GM23248 (cell line): Measurements from ENCODE around the gene PLA2G2E. TPM values are rescaled to one million over a fixed set of nuclear protein-coding genes. Genes with fewer than 3 reads are reported as not detected.

Source experiments
- DNase-seq: peaks from one replicate; pipeline ENCODE4 v3.0.0-alpha.2; 2015
- H2AFZ ChIP-seq: fragments of 200-600 bp; sonication (generic); 2 replicates; pipeline ENCODE4 v1.6.1; 2016; ENCODE audit warnings: antibody characterized with exemption
- H3F3A ChIP-seq: fragments of 200-600 bp; sonication (generic); 2 replicates; pipeline ENCODE4 v1.6.1; 2016; ENCODE audit warnings: mild to moderate bottlenecking, antibody characterized with exemption, mixed run types; ENCODE audit not compliant: insufficient read depth
- H3K27ac ChIP-seq: fragments of 200-600 bp; sonication (generic); 2 replicates; pipeline ENCODE4 v1.5.1; 2016; ENCODE audit warnings: mild to moderate bottlenecking
- H3K27me3 ChIP-seq: fragments of 200-600 bp; sonication (generic); replicated peaks from 2 replicates; pipeline ENCODE4 v1.6.1; 2016; ENCODE audit warnings: mild to moderate bottlenecking; ENCODE audit not compliant: insufficient read depth
- H3K36me3 ChIP-seq: fragments of 200-600 bp; sonication (generic); 2 replicates; pipeline ENCODE4 v1.6.1; 2016; ENCODE audit warnings: low read depth, mild to moderate bottlenecking
- H3K4me1 ChIP-seq: fragments of 200-600 bp; sonication (generic); 2 replicates; pipeline ENCODE4 v1.6.1; 2016; ENCODE audit warnings: mild to moderate bottlenecking; ENCODE audit not compliant: insufficient read depth
- H3K4me2 ChIP-seq: fragments of 200-600 bp; sonication (generic); one replicate; pipeline ENCODE4 v1.6.1; 2016; ENCODE audit warnings: mild to moderate bottlenecking; ENCODE audit not compliant: unreplicated experiment
- H3K4me3 ChIP-seq: fragments of 200-600 bp; sonication (generic); 2 replicates; pipeline ENCODE4 v1.5.1; 2016; ENCODE audit warnings: mild to moderate bottlenecking
- H3K79me2 ChIP-seq: fragments of 200-600 bp; sonication (generic); 2 replicates; pipeline ENCODE4 v1.6.1; 2016; ENCODE audit warnings: mild to moderate bottlenecking; ENCODE audit not compliant: insufficient read depth
- H3K9ac ChIP-seq: fragments of 200-600 bp; sonication (generic); 2 replicates; pipeline ENCODE4 v1.6.1; 2016; ENCODE audit warnings: mild to moderate bottlenecking
- H3K9me2 ChIP-seq: fragments of 200-600 bp; sonication (generic); 2 replicates; pipeline ENCODE4 v1.6.1; 2016; ENCODE audit warnings: mixed run types, mild to moderate bottlenecking, moderate library complexity; ENCODE audit not compliant: insufficient read depth
- H3K9me3 ChIP-seq: fragments of 200-600 bp; sonication (generic); one replicate; pipeline ENCODE4 v1.6.1; 2017; ENCODE audit warnings: low read depth
- H4K20me1 ChIP-seq: fragments of 200-600 bp; sonication (generic); 2 replicates; pipeline ENCODE4 v1.6.0; 2016; ENCODE audit not compliant: insufficient read depth
- EZH2 ChIP-seq: fragments of 200-600 bp; sonication (generic); IDR thresholded peaks from 2 replicates; pipeline ENCODE4 v1.6.1; 2018; ENCODE audit warnings: antibody characterized with exemption, mild to moderate bottlenecking; ENCODE audit not compliant: insufficient read depth, poor library complexity, severe bottlenecking
- EZH2phosphoT487 ChIP-seq: fragments of 200-600 bp; sonication (generic); IDR thresholded peaks from 2 replicates; pipeline ENCODE4 v1.6.1; 2018; ENCODE audit warnings: antibody characterized with exemption, moderate library complexity, mild to moderate bottlenecking, low read depth; ENCODE audit not compliant: insufficient read depth
- WGBS, 2 experiments: methylation state at CpG; one replicate each; pipeline ENCODE4 v1.1.6; 2015 to 2017; ENCODE audit warnings: low lambda C conversion rate in 2 of 2, low coverage in 1 of 2; ENCODE audit errors: missing lambda C conversion rate in 2 of 2; 5-methylcytosine and 5-hydroxymethylcytosine counted together
- in situ Hi-C: fragments of 300-500 bp; cut with MboI; formaldehyde crosslinking; loops from 2 replicates; pipeline ENCODE4 v1.15.0; 2020
- polyA plus RNA-seq: library from polyadenylated mRNA; unstranded; fragments of >200 nt; fragmentation: Nextera tagmentation; extraction: Ambion mirVana; gene quantifications from 2 replicates; pipeline ENCODE4 v1.2.1, GENCODE V29; 2016
- total RNA-seq: library from RNA; depleted of rRNA; stranded (reverse); fragments of >200 nt; shearing (Covaris generic); gene quantifications from 2 replicates; pipeline ENCODE4 v1.2.3, GENCODE V29; 2014

The PLA2G2E gene
- total and polyA plus RNA-seq, 2 experiments from 2014 or later: not detected

GRCh38 chr1:19964542-19964941, 41.1 kb upstream of the PLA2G2E start:
- Histone ChIP-seq H3K4me3 (no peak overlapping the region), H3K9me3 (no peaks in the 10 kb centered on the region), H3K79me2 (no peaks in the 10 kb centered on the region), H3K27ac (no peak overlapping the region), H2AFZ (no peak overlapping the region), H3K27me3 (peaks cover 32% of the 10 kb centered on the region), H3K9ac (no peak overlapping the region), H4K20me1 (no peaks in the 10 kb centered on the region), H3K36me3 (no peaks in the 10 kb centered on the region), H3K4me2 (no peak overlapping the region), H3K4me1 (no peaks in the 10 kb centered on the region), H3K9me2 (no peaks in the 10 kb centered on the region), H3F3A (no peaks in the 10 kb centered on the region)
- DNase-seq: no peak
- in situ Hi-C loops: no loop called here
- WGBS, 2 experiments: 32 to 35% methylated on average over 2 of the region's 2 CpGs
- no peak for TF ChIP-seq EZH2
- no peak for TF ChIP-seq EZH2phosphoT487

- WGBS, 2 experiments: 71 to 76% methylated on average over 4 of the region's 4 CpGs
- no peaks in the 10 kb centered on the region for H3K9me3 ChIP-seq
- H3K79me2 ChIP-seq: no peaks in the 10 kb centered on the region
- peaks cover 34% of the 10 kb centered on the region for H3K27me3 ChIP-seq
- TF ChIP-seq EZH2phosphoT487 (no peak), EZH2 (no peak)
- H3K4me2 ChIP-seq: no peak overlapping the region
- in situ Hi-C loops: no loop called here
- H4K20me1 ChIP-seq: no peaks in the 10 kb centered on the region
- no peaks in the 10 kb centered on the region for H3K36me3 ChIP-seq
- H3F3A ChIP-seq: no peaks in the 10 kb centered on the region
- H2AFZ ChIP-seq: no peak overlapping the region
- no peak overlapping the region for H3K4me3 ChIP-seq
- H3K27ac ChIP-seq: no peak overlapping the region
- H3K9ac ChIP-seq: no peak overlapping the region
- H3K9me2 ChIP-seq: no peaks in the 10 kb centered on the region
- DNase-seq: no peak
- H3K4me1 ChIP-seq: no peaks in the 10 kb centered on the region
Observed at GRCh38 chr1:19963636-19964035, 40.2 kb upstream of the PLA2G2E start.

- H3K9ac ChIP-seq: no peak overlapping the region
- no peaks in the 10 kb centered on the region for H3K79me2 ChIP-seq
- no peaks in the 10 kb centered on the region for H3K9me2 ChIP-seq
- no peak overlapping the region for H3K4me3 ChIP-seq
- H3F3A ChIP-seq: no peaks in the 10 kb centered on the region
- no peak for DNase-seq
- H2AFZ ChIP-seq: no peak overlapping the region
- H3K27ac ChIP-seq: no peak overlapping the region
- TF ChIP-seq EZH2 (no peak), EZH2phosphoT487 (no peak)
- H3K4me2 ChIP-seq: no peak overlapping the region
- no peaks in the 10 kb centered on the region for H4K20me1 ChIP-seq
- H3K9me3 ChIP-seq: no peaks in the 10 kb centered on the region
- no peaks in the 10 kb centered on the region for H3K36me3 ChIP-seq
- peaks cover 46% of the 10 kb centered on the region for H3K27me3 ChIP-seq
- no peaks in the 10 kb centered on the region for H3K4me1 ChIP-seq
- in situ Hi-C loops: no loop called here
- 29% methylated on average over 5 of the region's 5 CpGs for WGBS, 2 experiments
Observed at GRCh38 chr1:19960591-19960990, 37.2 kb upstream of the PLA2G2E start.

- H3K79me2 ChIP-seq: no peaks in the 10 kb centered on the region
- no peak overlapping the region for H3K4me3 ChIP-seq
- H3K27me3 ChIP-seq: peaks cover 34% of the 10 kb centered on the region
- H2AFZ ChIP-seq: no peak overlapping the region
- H4K20me1 ChIP-seq: no peaks in the 10 kb centered on the region
- H3K4me2 ChIP-seq: no peak overlapping the region
- no peak overlapping the region for H3K9ac ChIP-seq
- peak; percentile 16 for DNase-seq
- WGBS, 2 experiments: 40 to 45% methylated on average over 4 of the region's 4 CpGs
- no peak overlapping the region for H3K27ac ChIP-seq
- in situ Hi-C loops: no loop called here
- H3K4me1 ChIP-seq: no peaks in the 10 kb centered on the region
- no peaks in the 10 kb centered on the region for H3F3A ChIP-seq
- no peaks in the 10 kb centered on the region for H3K9me2 ChIP-seq
- H3K9me3 ChIP-seq: no peaks in the 10 kb centered on the region
- TF ChIP-seq EZH2phosphoT487: no peak
- TF ChIP-seq EZH2: no peak
- H3K36me3 ChIP-seq: no peaks in the 10 kb centered on the region
Observed at GRCh38 chr1:19957779-19958178, 34.4 kb upstream of the PLA2G2E start.

- Histone ChIP-seq H4K20me1 (no peaks in the 10 kb centered on the region), H3K27me3 (peaks cover 28% of the 10 kb centered on the region), H3K27ac (no peak overlapping the region), H2AFZ (no peak overlapping the region), H3K79me2 (no peaks in the 10 kb centered on the region), H3K36me3 (no peaks in the 10 kb centered on the region), H3K4me3 (no peak overlapping the region), H3K9me2 (no peaks in the 10 kb centered on the region), H3K9ac (no peak overlapping the region), H3K9me3 (no peaks in the 10 kb centered on the region), H3F3A (no peaks in the 10 kb centered on the region), H3K4me2 (no peak overlapping the region), H3K4me1 (no peaks in the 10 kb centered on the region)
- no peak for DNase-seq
- in situ Hi-C loops: no loop called here
- TF ChIP-seq EZH2 (no peak), EZH2phosphoT487 (no peak)
- WGBS, 2 experiments: 49 to 54% methylated on average over 11 of the region's 11 CpGs
Observed at GRCh38 chr1:19955534-19956170, 32.2 kb upstream of the PLA2G2E start.
